ENCODE data around the gene ACSS2. TPM values are rescaled to one million over a fixed set of nuclear protein-coding genes. Genes with fewer than 3 reads are reported as not detected.

Gene ACSS2
- polyA plus RNA-seq, 1 donor: 46.0 TPM

Other genes starting within 250 kb of the ACSS2 start
- gene PIGU, start 199.5 kb upstream of the ACSS2 start, polyA plus RNA-seq (ENCODE audit: insufficient read length): 42.6 TPM
- gene TP53INP2, start 172.3 kb upstream of the ACSS2 start, polyA plus RNA-seq (ENCODE audit: insufficient read length): 13.9 TPM
- 61.6 TPM for gene NCOA6, start 51.0 kb upstream of the ACSS2 start, polyA plus RNA-seq (ENCODE audit: insufficient read length)
- gene GGT7, start 3.8 kb upstream of the ACSS2 start, polyA plus RNA-seq (ENCODE audit: insufficient read length): 27.4 TPM
- gene GSS, start 79.2 kb downstream of the ACSS2 start, polyA plus RNA-seq (ENCODE audit: insufficient read length): 58.8 TPM
- 1.6 TPM for gene MYH7B, start 79.3 kb downstream of the ACSS2 start, polyA plus RNA-seq (ENCODE audit: insufficient read length)
- gene TRPC4AP, start 216.2 kb downstream of the ACSS2 start, polyA plus RNA-seq (ENCODE audit: insufficient read length): 70.6 TPM